HG02970 (cell line): ENCODE results near the gene PRKAR1B.

Source experiments
- ATAC-seq: cut with Tn5 transposase; IDR thresholded peaks from one replicate; pipeline ENCODE4 v1.9.1; 2021; ENCODE audit warnings: mild to moderate bottlenecking, moderate library complexity, moderate number of reproducible peaks; ENCODE audit not compliant: unreplicated experiment, low FRiP score

Gene PRKAR1B

DNA sequence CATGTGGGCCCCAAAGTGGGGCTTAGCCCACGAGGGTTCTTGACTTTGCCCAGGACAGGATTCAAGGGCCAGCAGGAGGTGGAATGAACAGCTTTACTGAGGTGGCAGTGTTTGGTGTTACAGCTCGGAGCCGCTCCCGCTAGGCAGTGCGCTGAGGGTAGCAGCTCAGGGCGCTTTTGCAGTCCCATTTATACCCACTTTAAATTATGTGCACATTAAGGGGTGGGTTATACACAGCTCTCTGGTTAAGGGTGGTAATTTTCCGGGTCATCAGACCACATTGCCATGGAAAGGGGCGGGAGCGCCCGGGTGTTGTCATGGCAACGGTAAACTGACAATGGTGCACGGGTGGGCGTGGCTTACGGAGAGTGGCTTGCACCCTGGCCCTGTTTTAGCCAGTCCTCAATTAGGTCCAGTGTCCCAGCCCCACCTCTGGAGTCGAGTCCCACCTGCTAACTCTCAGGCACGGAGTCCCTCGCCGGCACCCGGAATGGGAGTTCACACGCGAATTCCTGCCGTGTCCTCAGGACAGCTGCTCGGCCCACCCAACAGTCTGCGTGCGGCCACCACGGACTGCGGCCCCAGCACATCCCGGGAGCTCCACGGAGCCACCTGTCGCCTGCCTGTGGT, 149.2 kb downstream of the PRKAR1B start:
- no peak for ATAC-seq

DNA sequence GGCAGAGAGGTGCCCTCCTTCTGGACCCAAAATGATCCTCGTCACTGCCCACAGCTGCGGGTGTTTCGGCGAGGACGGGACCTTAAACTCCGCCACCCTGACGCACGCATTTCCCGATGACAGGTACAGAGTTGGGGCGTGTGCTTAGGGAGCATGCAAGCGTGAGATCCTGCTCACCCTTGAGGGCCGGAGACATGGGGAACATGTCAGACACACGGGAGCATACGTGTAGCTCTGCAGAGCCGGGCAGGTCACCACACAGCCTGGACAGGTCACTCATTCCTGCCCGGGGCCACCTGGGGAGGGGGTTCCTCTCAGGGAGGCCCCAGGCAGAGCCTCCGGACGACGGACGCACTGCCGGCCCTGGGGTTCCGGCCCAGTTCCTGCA, 149.8 kb downstream of the PRKAR1B start:
- ATAC-seq, result no peak

DNA sequence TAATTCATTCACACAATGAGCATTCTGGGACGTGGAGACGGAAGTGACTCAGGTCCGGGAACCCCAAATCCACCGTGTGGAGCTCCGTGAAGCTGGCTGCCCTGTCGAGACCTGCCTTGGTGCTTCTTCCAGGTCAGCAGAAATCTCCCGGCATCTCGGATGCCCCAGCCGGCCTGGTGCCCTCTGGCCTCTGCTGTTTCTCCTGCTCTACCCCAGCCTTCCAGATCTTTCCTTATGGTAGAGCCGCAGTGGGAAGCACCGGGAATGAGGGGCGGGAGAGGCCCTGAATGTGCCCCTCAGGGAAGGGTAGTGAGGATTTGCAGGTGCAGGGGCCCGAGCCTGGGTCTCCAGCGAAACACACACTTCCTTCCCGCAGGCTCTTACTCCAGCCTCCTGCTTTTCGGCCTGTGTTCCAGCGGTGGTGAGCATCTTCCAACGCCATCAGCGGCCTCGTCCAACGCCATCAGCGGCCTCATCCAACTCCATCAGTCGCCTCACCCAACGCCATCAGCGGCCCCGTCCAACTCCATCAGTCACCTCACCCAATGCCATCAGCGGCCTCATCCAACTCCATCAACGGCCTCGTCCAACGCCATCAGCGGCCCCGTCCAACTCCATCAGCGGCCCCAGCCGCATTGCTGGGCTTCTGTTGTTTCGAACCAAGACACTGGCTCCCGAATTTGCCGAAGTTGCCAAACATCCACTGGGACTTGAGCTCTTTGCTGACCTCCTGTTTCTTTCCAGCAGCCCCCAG, 150.4 kb downstream of the PRKAR1B start:
- ATAC-seq, result no peak

DNA sequence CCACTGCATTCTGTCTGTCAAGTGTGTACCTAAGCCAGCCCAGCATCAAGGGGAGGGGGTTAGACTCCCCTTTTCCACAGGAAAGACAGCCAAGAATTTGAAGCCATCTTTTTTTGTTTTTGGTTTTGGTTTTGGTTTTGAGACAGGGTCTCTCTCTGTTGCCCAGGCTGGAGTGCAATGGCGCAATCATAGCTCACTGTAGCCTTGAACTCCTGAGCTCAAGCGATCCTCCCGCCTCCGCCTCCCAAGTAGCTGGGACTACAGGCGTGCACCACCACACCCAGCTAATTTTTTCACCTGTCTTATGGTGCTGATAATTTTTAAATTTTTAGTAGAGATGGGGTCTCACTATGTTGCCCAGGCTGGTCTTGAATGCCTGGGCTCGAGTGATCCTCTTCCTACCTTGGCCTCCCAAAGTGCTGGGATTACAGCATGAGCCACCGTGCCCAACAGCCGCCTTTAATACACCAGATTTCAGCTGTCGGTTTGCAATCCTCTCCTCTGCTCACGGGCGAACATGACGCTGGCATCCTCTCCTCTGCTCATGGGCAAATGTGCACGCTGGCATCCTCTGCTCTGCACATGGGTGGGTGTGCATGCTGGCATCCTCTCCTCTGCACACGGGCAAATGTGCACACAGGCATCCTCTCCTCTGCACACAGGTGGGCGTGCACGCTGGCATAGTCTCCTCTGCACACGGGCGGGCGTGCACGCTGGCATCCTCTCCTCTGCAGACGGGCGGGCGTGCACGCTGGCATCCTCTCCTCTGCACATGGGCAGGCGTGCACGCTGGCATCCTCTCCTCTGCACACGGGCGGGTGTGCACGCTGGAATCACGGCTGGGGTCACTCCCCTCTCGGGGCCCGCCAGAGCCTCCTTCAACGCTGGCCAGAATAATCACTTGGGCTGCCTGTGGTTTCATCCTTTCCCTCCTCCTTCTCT, 151.4 kb downstream of the PRKAR1B start:
- ATAC-seq, result no peak

DNA sequence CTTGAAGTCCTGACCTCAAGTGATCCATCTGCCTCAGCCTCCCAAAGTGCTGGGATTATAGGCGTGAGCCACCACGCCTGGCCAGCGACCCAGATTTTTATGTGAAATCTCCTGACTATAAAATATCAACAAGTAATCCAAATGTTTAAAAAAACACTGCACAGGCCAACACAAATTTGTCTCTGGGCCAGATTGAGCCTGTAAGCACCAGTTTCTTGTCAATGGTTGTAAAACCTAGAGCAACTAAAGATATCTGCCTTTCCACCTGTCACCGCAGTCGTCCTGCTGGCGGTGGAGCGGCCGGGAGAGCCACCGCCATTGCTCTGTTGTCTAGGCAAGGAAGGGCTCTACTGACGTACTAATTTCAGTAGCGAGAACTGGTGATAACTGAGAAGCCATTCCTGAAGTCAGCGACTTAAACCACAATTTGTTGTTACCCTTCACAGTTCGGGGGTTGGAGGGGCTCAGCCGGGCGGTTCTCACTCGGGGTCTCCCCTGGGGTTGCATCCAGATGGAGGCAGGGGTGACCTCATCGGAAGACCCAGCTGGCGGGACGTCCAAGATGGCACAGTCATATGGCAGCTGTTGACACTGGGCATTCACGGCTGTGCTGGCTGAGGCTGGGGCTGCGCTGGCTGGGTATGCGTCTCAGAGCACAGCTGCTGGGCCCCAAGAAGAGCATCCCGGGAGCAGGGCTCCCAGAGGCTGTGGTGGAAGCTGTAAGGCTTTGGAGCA, 152.3 kb downstream of the PRKAR1B start:
- ATAC-seq, result no peak

DNA sequence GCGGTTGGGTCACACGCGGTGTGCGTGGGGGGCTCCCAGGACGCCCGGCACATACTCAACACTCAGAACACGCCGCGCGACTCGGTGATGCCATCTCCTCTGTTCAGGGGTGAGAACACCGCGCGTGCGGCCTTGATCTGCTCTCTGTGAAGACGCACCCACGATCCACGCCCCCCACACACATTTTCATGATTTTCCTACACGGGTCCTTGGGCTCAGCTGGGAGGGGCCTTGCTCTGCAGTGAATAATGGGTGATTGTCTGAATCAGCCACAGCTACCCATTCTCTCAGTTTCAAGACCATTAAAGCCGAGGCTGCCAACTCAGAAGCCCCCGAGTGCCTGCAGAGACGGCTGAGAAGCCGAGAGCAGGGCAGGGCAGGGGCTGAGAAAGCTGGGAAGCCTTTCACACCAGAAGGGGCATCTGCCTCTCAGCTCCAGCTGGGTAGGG, 153.1 kb downstream of the PRKAR1B start:
- ATAC-seq, result no peak

DNA sequence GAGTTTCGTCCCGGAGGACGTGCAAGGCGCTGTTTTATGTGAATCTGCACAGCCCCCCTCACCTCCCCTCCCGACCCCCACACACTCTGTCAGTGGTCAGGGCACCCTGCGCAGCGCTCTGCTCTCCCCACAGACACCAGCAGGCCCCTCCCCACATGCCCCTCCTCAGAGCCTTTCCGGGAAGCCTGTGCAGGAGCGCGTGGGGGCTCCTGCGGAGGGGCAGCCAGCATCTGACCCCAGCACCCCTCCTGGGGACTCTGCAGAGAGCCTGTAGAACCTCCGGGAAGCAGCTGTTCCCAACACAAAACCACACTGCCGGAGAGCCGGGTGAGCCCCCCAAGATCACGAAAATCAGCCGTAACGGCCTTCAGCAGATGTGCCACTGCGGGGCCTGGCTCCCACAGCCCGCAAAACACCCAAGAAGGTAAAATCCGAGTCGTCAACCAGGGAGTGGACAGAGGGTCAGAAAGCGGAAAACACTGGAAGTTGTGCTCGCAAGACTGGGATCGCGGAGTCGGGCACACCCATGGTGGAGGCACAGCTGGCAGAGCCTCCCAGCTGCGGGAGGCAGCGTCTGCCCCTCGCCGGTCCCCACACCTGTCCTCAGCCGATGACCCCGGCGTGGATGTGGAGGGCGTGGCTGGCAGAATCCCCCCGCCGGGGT, 153.7 kb downstream of the PRKAR1B start:
- no peak for ATAC-seq

DNA sequence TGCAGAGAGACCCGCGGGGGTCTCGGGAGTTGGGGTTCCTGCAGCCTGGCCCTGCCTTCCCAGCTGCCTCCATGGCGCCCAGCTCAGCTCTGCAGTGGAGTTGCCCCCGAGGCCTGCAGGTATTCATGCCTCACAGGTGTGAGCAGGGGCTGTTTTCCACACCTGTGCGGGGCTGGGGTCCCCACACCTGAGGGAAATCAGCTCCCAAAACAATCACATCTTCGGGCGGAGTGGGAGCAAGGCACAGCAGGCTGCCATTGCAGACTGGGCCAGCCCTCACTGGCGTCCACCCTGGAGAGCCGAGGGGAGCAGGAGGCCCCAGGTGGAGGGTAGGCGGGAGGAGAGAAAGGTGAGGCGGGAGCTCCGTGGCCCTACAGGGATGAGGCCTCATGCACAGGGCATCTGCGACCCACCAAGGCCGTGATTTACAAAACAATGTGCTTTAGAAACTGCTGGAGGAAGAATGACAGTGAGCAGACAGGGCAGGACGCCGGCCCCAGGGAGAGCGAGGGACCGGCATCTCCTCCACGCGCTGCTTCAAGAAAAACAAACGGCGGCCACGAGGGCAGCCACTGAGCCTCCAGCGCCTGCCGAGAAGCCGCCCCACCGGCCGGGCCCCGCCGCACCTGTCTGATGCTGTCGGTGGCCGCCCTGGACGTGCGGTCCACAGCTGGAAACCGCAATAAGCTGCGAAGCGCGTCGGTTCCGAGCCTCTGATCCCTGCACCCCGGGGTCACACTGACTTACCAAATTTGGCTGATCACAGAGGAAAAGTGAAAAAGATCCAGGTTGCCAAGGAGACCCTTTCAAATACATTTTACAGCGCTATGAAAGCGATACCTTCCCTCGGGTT, 154.4 kb downstream of the PRKAR1B start:
- no peak for ATAC-seq

DNA sequence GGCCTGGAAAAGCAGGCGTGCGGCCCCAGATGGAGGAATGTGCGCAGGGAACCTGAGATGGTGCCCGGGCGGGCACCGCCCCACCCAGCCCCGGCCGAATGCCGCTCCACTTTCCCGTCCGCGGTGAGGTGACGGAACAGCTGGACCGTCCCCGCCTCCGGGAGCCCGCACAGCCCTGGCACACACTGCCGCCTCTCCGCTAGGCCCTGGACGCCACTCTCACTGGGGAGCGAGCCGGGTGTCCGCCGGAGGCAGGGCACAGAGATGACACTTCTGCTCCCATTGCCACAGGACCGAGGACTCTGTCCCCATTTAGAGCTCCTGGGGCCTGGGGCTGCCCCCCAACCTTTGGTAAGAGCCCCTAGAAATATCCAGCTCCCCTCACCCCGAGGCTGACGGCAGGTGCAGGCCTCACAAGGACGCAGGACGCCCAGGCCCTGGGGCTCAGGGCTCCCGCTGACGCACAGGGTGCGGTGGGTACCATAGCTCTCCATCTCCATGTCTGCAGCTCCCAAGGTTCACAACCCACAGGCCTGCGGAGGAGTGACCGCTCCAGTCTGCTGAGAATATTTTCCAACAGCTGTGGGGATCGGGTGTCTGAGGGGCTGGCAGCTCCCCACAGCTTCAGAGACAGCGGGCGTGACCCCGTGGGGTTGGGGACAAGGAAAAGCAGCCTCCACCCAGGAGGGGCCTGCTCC, 155.2 kb downstream of the PRKAR1B start:
- no peak for ATAC-seq

DNA sequence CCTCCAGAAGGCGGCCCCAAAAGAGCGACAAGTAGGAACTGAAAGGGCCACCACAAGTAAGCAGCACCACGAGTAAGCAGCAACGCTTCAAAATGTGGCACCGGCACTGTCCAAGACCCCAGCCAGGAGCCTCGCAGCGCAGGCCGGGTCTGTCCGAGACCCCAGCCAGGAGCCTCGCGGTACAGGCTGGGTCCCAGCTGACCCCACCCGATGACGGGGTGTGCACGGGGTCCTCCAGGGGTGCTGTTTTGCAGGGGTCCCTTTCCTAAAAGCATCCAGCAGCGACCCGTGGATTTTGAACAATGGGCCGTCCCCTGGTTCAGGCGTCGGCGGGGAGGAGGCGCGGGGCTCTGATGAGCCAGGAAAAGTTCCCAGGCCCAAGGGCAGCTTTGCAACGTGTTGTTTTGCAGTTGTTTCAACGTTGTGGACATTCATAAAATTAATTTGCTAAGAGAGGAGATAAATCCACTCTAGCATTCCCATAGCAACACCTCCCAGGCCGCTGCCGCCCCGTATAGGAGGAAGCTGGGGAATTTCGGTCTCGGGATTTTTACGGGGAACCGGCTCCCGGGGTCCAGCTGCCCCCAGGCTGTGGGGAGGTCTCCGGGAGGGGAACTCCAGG, 155.9 kb downstream of the PRKAR1B start:
- no peak for ATAC-seq

DNA sequence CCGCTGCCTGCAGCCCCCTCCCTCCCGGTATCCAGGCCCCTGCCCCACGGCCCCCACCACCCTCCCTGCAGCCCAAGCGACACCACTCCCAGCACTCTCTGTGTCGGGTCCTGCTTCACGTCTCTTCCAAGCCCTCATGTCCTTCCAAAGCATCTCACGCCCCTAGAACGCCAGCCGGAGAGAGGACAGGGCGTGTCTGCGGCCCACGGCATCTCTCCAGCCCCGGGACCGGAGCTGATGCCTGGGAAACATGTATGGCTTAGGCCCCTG, 156.3 kb downstream of the PRKAR1B start:
- no peak for ATAC-seq

DNA sequence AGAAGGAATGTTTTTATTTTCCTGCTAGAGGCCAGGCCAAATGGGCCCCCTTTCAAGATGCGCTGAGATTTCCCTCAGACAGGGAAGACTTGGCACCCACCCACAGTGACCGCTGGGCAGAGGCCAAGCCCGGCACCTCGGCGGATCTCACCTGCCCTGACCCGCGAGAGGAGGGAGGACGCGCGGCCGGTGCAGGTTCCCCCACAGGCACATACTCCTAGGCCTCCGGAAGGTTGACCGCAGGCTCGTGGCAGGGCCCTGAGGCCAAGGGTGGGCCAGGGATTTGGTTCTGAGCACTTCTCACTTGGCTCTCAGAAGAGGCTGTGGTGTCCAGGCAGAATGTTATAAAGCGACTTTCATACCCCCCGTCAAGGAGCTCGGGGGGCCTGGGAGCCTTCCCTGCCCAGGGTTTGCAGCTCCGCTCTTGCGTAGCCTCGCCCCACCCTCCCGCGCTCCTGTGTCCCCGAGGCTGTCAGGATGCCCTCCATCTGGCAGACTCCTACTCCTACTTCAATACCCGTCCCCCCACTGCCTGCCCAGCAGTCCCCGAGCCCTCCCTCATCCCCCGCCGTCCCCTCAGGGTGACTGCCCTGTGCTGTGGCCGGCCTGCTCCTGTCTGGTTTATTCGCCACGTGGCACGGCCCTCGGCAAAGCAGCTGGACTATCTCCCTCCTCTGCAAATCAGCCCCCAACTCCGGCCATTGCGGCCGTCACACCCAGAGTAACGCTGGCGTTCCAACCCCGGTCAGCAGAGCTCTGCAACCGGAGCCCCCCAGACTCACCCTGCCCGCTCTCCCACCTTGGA, 156.9 kb downstream of the PRKAR1B start:
- ATAC-seq, result no peak

DNA sequence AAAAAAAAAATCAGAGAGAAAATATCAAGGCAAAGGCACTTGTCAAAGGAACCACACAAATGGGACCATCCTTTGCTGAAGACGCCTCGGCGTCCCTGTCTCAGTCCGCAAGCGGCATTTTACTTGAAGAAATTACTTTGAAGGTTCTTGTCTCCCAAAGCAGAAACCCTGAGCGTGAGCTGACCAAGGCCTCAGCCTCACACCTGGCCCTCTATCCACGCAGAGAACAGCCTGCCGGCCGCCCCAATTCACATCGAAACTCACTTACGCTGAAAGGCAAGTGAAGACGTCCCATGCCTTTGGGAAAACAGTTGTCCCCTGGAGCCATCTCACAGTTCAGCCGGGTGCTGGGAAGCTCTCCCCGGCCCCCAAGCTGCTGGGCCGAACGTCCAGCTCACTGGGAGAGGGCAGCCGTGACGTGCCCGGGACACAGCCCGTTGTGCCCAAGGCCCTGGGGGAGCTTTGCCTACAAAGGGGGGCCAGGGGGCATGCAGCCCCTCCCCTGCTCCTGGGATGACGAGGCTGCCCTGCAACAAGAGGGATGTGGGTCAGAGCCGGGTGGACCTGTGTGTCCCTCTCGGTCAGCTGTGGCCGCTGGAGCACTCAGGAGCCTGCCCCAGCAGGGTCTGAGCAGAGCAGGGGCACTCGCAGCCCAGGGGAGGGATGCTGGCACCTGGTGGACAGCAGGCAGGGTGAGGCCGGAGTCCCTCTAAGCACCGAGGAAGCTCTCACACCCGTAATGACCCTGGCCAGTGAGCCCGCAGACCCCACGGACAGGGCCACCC, 157.8 kb downstream of the PRKAR1B start:
- ATAC-seq, result no peak

DNA sequence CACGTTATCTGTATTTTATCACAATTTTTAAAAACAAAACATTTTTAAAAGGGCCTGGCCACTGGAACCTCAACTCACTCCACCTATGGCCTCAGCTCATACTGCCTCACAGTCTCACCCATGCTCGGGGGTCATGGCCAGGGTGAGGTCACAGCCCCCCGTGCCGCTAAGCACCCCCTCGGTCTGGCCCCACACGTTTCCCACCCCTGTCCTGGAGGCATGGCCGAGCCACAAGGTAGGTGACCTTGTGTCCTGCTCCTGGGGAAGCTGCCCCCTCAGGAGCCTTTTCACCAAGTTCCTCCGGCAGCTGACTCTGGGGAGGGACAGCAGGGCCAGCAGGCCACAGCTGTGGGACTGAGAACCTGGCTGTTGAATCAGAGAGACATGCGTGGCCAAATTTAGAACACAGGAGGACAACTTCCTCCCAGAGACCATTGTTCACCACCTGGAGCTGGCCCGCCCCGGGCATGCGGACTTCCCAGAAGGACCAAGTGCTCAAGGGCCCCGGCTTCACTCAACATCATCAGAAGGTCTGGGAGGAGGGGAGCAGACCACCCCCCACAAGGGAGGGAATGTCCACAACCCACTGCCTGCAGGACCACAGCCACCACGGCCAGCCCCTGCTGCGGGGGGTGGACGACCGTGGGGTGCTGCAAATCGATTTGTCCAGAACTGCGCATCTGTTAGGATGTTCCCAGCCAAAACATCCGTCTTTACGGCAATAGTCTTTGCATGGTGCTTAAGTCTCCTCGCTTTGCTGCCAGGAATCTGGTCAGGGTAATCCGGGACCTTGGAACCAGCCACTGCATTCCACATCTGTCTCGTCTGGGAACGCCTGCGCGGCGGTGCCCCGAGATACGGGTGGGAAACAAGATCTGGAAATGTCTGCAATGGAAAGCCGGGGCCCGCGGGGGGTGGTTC, 158.8 kb downstream of the PRKAR1B start:
- no peak for ATAC-seq

DNA sequence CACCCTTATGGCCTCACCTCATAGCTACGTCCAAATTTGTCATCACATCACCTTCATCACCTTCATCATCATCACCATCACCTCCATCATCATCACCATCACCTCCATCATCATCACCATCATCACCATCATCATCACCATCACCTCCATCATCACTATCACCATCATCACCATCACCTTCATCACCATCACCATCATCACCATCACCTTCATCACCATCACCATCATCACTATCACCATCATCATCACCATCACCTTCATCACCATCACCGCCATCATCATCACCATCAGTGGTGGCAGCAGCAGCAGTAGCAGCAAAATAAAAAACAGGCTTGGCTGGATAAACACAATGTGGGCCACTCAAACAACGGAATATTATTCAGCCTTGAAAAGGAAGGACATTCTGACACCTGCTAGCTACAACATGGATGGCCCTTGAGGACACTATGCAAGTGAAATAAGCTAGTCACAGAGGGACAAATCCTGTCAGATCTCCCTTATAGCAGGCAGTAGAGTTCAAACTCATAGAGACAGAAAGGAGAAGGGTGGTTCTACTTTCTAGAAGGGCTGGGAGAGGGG, 159.7 kb downstream of the PRKAR1B start:
- ATAC-seq, result no peak
